Measurements from ENCODE around the gene GPSM1. TPM values are rescaled to one million over a fixed set of nuclear protein-coding genes. Genes with fewer than 3 reads are reported as not detected.

Gene GPSM1
- total and polyA plus RNA-seq, 7 donors = 2.3 to 16.1 (median 5.0) TPM

DNA sequence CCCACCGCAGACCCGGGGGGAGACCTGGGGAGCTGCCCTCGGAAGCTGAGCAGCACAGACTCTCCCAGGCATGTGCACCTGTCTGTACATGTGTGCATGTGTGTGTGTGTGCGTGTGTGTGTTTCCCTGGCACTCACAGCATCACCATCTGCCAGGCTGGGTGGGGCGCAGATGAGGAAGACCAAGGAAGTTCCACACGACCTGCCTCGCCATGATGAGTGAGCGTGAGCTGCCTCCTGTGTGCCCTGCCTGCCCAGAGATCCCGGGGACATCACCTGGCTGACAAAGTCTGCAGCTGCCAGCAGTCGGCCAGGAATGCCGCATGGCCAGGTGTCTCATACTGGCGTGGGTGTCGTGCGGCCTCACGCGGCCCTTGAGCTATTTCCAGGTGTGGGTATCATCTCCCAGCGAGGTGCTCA is 4.0 kb upstream of the GPSM1 start:
- TF ChIP-seq POLR2AphosphoS5 (IDR thresholded peaks at IDR 0.05) (no peak), POLR2A (IDR thresholded peaks at IDR 0.05) (no peak), CTCF (IDR thresholded peaks at IDR 0.05) (no peak), EP300 (IDR thresholded peaks at IDR 0.05) (no peak)
- 15 to 43% methylated on average over 17 of the region's 17 CpGs for WGBS, 2 donors
- no peak overlapping the region for H3K27ac ChIP-seq
- peaks cover 0 to 20% (median 16%) of the 10 kb centered on the region in 4 donors for H3K4me1 ChIP-seq
- intact Hi-C loops (cut with DNase I) = loop anchor here (10.0 kb wide), 1 partner anchor 321 kb away; no protein-coding TSS in a partner anchor
- no peaks in the 10 kb centered on the region for H3K27me3 ChIP-seq
- H3K4me3 ChIP-seq = no peak overlapping the region
- H3K36me3 ChIP-seq = no peaks in the 10 kb centered on the region
- no peaks in the 10 kb centered on the region for H3K9me3 ChIP-seq
- no peak for DNase-seq

DNA sequence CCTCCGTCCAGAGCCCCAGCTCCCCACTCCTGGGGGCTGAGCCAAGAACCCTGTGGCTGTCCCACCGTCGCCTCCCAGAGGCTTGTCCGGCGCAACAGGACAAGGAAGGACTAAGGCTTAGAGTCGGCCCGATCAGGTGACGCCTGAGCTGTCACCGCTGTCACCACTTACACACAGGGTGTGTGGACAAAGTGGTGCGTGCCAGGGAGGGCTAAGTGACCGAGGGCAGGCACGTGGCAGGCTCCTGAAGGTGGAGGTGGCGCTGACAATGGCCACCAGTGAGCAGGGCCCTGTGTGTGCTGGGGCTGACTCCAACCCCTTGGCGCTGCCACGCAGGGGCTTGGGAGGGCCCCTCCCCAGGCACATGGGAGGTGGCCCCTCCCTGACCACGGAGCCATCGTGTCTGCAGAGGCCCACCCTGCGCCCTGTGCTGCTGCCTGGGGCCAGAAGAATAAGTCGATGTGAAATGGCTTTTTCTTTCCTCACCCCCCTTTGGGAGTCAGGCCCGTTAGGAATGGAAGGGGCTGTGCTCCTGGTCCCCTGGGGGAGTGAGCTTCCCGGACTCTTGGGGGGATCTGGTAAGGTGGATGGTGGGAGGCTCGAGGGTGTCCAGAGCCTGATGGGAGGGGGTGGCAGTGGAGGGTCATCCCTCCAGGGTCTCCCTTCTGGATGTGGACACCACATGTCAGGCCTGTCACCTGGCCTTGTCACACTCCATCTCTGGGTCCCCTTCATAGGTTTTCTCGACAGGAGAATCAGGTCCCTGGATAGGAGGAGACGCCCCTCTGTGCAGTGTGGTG is 2.6 kb upstream of the GPSM1 start:
- Histone ChIP-seq H3K27me3 (no peaks in the 10 kb centered on the region), H3K4me1 (peaks cover 0 to 33% (median 28%) of the 10 kb centered on the region in 4 donors), H3K9me3 (no peaks in the 10 kb centered on the region), H3K27ac (no peak overlapping the region), H3K36me3 (no peaks in the 10 kb centered on the region), H3K4me3 (no peak overlapping the region)
- no peak for DNase-seq
- WGBS, 2 donors = 55 to 81% methylated on average over 24 of the region's 24 CpGs
- TF ChIP-seq POLR2A (IDR thresholded peaks at IDR 0.05) (no peak), EP300 (IDR thresholded peaks at IDR 0.05) (no peak)
- intact Hi-C loops (cut with DNase I) = loop anchor here (5.0 to 10.0 kb wide), 2 partner anchors 38 to 320 kb away; partner anchors contain the start of gene DNLZ

DNA sequence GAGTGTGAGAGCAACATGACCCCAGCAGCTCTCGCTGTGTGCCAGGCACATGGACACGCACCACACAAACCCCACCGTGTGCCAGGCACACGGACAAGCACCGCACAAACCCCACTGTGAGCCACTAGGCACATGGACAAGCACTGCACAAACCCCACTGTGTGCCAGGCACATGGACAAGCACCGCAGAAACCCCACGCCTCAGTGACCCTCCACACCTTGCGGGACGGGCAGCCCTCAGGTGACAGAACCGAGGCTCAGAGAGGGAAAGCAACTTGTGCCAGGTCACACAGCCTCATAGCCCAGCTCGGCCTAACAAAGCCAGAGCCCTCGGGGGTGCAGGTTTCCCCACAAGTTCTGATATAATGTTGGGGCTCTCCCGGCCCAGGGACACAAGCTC is 2.0 kb upstream of the GPSM1 start:
- peaks cover 0 to 37% (median 28%) of the 10 kb centered on the region in 4 donors for H3K4me1 ChIP-seq
- H3K4me3 ChIP-seq = no peak overlapping the region
- intact Hi-C loops (cut with DNase I) = loop anchor here (5.0 to 10.0 kb wide), 2 partner anchors 37 to 319 kb away; partner anchors contain the start of gene DNLZ
- H3K27me3 ChIP-seq = no peaks in the 10 kb centered on the region
- no peaks in the 10 kb centered on the region for H3K36me3 ChIP-seq
- H3K27ac ChIP-seq = peak overlapping the region in 2 of 4 donors; percentile 74 to 76
- WGBS, 2 donors = 87 to 95% methylated on average over 13 of the region's 13 CpGs
- no peak for TF ChIP-seq POLR2A (IDR thresholded peaks at IDR 0.05)
- no peak for TF ChIP-seq EP300 (IDR thresholded peaks at IDR 0.05)
- TF ChIP-seq POLR2AphosphoS5 (IDR thresholded peaks at IDR 0.05) = no peak
- no peak for TF ChIP-seq CTCF (IDR thresholded peaks at IDR 0.05)
- no peaks in the 10 kb centered on the region for H3K9me3 ChIP-seq
- no peak for DNase-seq

DNA sequence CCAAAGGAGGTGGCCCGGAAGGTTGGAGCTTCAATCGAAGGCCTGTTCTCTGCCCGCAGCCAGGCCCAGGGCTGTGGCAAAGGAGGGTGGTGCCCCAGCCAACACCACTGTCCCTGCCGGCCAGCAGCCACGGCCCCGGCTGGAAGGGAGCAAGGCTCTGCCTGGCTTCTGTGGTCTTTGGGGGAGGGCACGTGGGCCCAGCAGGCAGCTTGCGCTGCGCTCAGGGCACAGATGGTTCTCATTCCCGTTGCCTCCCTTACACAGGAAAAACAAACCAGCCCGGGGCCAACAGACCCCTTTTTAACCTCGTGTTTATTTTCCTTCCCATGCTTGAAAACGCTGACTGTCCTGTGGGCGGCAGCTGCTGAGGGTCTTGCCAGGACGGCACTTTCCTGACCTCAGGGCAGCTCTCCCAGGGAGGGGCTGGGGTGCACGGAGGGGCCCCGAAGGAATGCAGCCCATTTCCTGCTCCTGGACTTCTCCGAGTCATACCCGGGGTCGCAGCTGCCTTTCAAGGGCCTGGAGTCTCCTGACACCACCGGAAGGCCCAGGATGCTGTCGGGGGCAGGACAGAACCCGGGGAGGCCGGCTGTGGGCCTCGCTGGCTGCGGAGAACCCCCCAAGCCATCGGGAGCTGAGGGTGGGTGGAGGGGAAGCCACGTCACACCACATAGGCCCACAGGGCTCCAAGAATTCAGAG is 1.1 kb upstream of the GPSM1 start:
- H3K27me3 ChIP-seq = no peaks in the 10 kb centered on the region
- intact Hi-C loops (cut with DNase I) = loop anchor here (5.0 to 10.0 kb wide), 2 partner anchors 36 to 319 kb away; partner anchors contain the start of gene DNLZ
- 33 to 50% methylated on average over 28 of the region's 28 CpGs for WGBS, 2 donors
- TF ChIP-seq POLR2A (IDR thresholded peaks at IDR 0.05) (no peak), POLR2AphosphoS5 (IDR thresholded peaks at IDR 0.05) (peak in 1 of 4 donors; percentile 16)
- H3K4me1 ChIP-seq = peaks cover 0 to 37% (median 28%) of the 10 kb centered on the region in 4 donors
- no peaks in the 10 kb centered on the region for H3K36me3 ChIP-seq
- H3K27ac ChIP-seq = peak overlapping the region; percentile 74 to 79 (median 78)
- no peaks in the 10 kb centered on the region for H3K9me3 ChIP-seq
- DNase-seq = no peak
- H3K4me3 ChIP-seq = peak overlapping the region in 1 of 4 donors; percentile 68

DNA sequence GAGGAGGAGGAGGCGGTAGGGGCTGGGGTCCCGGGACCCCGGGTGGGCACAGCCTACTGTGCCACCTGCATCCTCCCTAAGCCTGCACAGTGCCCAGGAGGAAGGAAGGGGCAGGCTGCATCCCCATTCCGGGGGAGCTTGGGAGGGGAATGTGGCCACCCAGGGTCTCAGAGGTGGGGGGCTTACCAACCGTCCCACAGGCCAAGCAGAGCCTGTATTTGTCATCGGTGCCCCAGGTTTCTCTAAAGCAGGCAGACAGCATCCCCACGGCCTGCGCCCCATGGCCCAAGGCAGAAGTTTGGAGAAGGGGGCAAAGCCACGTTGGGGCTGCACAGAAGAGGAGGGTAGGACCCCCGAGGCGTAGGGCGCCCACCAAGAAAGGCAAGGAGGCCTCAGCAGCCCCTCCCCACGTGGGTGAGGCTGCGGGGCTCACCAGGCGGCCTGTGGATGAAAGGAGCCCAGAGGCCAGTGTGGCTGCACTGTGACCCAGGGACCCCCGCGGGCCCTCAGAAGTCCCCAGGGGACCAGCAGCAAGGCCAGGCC is 507 bp upstream of the GPSM1 start:
- 30 to 35% methylated on average over 17 of the region's 17 CpGs for WGBS, 2 donors
- TF ChIP-seq CTCF (IDR thresholded peaks at IDR 0.05) = no peak
- TF ChIP-seq POLR2A (IDR thresholded peaks at IDR 0.05) = no peak
- no peak for TF ChIP-seq EP300 (IDR thresholded peaks at IDR 0.05)
- no peak for TF ChIP-seq POLR2AphosphoS5 (IDR thresholded peaks at IDR 0.05)
- Histone ChIP-seq H3K36me3 (no peaks in the 10 kb centered on the region), H3K4me1 (peaks cover 0 to 37% (median 28%) of the 10 kb centered on the region in 4 donors), H3K27me3 (no peaks in the 10 kb centered on the region), H3K9me3 (no peaks in the 10 kb centered on the region), H3K4me3 (peak overlapping the region; percentile 21 to 84 (median 72)), H3K27ac (peak overlapping the region; percentile 74 to 79 (median 78))
- no peak for DNase-seq
- intact Hi-C loops (cut with DNase I) = loop anchor here (5.0 to 10.0 kb wide), 2 partner anchors 35 to 318 kb away; partner anchors contain the start of gene DNLZ

Data from sigmoid colon (tissue), 7 donors.